ENCODE results near the gene CMSS1. TPM values are rescaled to one million over a fixed set of nuclear protein-coding genes. Genes with fewer than 3 reads are reported as not detected.

CMSS1 gene
- total and polyA plus RNA-seq, 4 experiments from 2014 or later, result 18.3 to 29.4 (median 21.9) TPM

GRCh38 chr3:100029052-100029451, 211.4 kb downstream of the CMSS1 start:
- Histone ChIP-seq H3K4me1 (ENCODE audit: insufficient read depth, low read length) (no peaks in the 10 kb centered on the region), H3K4me3 (ENCODE audit: low read length in 2 of 2) (no peak overlapping the region), H3K27me3 (ENCODE audit: insufficient read depth, low read length) (no peaks in the 10 kb centered on the region), H3K36me3 (ENCODE audit: insufficient read depth, low read length) (no peaks in the 10 kb centered on the region), H3K27ac (ENCODE audit: low read depth, low read length) (no peak overlapping the region), H3K9me3 (ENCODE audit: control insufficient read depth in 1 of 2, low read length in 2 of 2) (no peaks in the 10 kb centered on the region)
- H3K4me1 Mint-ChIP-seq, result no peaks in the 10 kb centered on the region
- ChIA-PET POLR2A (ENCODE audit: partially characterized antibody) (no interaction called here), CTCF (ENCODE audit: partially characterized antibody) (interaction anchor here (0.8 to 1.7 kb wide), 6 partner anchors 8 to 39 kb away, joined by 3 to 7 read pairs (median 4); no protein-coding TSS in a partner anchor)
- H3K4me3 Mint-ChIP-seq, result no peak overlapping the region
- peaks cover 2 to 6% of the 10 kb centered on the region in 2 donors for H3K36me3 Mint-ChIP-seq
- intact Hi-C loops (cut with micrococcal nuclease), result no loop called here
- H3K9me3 Mint-ChIP-seq, result peaks cover 0 to under 1% (median 0%) of the 10 kb centered on the region in 8 donors
- DNase-seq, result no peak
- no peaks in the 10 kb centered on the region for H3K27me3 Mint-ChIP-seq
- no peak overlapping the region for H3K27ac Mint-ChIP-seq

GRCh38 chr3:100029689-100030088, 212.0 kb downstream of the CMSS1 start:
- POLR2A ChIA-PET (ENCODE audit: partially characterized antibody), result no interaction called here

DNA sequence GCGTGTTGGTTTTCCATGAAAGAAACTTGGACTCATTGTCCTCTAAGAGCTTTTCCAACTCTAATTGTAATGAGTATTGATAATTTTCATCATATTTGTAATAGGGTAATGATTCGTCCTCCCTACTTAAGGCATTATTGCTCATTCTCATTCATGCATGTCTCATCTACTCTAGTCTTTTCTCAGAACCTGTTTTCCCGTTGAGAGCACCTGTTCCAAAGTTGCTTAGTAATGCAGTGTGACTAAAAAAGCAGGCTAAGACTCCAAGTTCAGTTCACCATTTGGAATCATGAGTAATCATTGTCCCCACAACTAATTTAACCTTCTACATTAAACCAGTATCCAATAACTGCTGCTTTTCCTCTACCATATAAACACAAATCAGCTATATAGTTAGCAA, 212.7 kb downstream of the CMSS1 start:
- no peak overlapping the region for H3K4me3 ChIP-seq (ENCODE audit: low read length in 2 of 2)
- no peak overlapping the region for H3K27ac ChIP-seq (ENCODE audit: low read depth, low read length)
- Mint-ChIP-seq H3K4me1 (no peaks in the 10 kb centered on the region), H3K9me3 (no peaks in the 10 kb centered on the region), H3K27ac (no peak overlapping the region), H3K4me3 (no peak overlapping the region), H3K36me3 (peaks cover 0 to 3% of the 10 kb centered on the region in 2 donors), H3K27me3 (no peaks in the 10 kb centered on the region)
- H3K27me3 ChIP-seq (ENCODE audit: insufficient read depth, low read length), result no peaks in the 10 kb centered on the region
- no peaks in the 10 kb centered on the region for H3K9me3 ChIP-seq (ENCODE audit: control insufficient read depth in 1 of 2, low read length in 2 of 2)
- H3K4me1 ChIP-seq (ENCODE audit: insufficient read depth, low read length), result no peaks in the 10 kb centered on the region
- intact Hi-C loops (cut with micrococcal nuclease), result no loop called here
- POLR2A ChIA-PET (ENCODE audit: partially characterized antibody), result no interaction called here
- CTCF ChIA-PET (ENCODE audit: partially characterized antibody), result interaction anchor here (1.6 kb wide), 1 partner anchor 10 kb away, joined by 7 read pairs; no protein-coding TSS in a partner anchor
- no peak for DNase-seq
- no peaks in the 10 kb centered on the region for H3K36me3 ChIP-seq (ENCODE audit: insufficient read depth, low read length)

More at GRCh38 chr3:100029689-100030088, 212.0 kb downstream of the CMSS1 start:
- CTCF ChIA-PET (ENCODE audit: partially characterized antibody), result interaction anchor here (0.8 to 1.7 kb wide), 6 partner anchors 9 to 39 kb away, joined by 3 to 7 read pairs (median 4); no protein-coding TSS in a partner anchor
- no peaks in the 10 kb centered on the region for H3K27me3 ChIP-seq (ENCODE audit: insufficient read depth, low read length)
- H3K36me3 ChIP-seq (ENCODE audit: insufficient read depth, low read length), result no peaks in the 10 kb centered on the region
- H3K27ac ChIP-seq (ENCODE audit: low read depth, low read length), result no peak overlapping the region
- Mint-ChIP-seq H3K4me3 (no peak overlapping the region), H3K36me3 (peaks cover 0 to 3% of the 10 kb centered on the region in 2 donors), H3K9me3 (no peaks in the 10 kb centered on the region), H3K27me3 (no peaks in the 10 kb centered on the region), H3K27ac (no peak overlapping the region), H3K4me1 (no peaks in the 10 kb centered on the region)
- no peak overlapping the region for H3K4me3 ChIP-seq (ENCODE audit: low read length in 2 of 2)
- intact Hi-C loops (cut with micrococcal nuclease), result no loop called here
- no peak for DNase-seq
- no peaks in the 10 kb centered on the region for H3K4me1 ChIP-seq (ENCODE audit: insufficient read depth, low read length)
- H3K9me3 ChIP-seq (ENCODE audit: control insufficient read depth in 1 of 2, low read length in 2 of 2), result no peaks in the 10 kb centered on the region

DNA sequence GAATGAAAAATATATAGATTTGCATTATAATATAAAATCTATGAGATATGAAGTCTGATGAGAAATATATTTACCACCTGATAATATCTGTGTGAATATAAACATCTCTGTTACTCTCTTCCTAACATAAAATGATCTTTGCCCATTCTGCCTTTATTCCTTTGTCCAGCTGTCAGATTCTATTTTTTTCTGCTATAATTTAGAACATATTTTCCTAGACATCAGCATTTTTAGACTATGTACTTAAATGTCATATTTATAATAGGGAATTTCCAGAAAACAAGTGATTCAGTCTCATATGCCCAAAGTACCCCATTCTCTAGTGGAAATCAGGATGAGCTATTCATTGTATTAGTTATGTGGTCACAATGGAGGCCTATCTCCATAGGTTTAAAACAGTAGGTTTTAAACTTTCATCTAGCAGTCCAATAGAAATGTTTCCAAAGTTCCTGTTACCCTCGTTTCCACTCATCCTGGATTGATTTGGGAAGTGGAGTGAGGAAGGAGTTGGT, 213.3 kb downstream of the CMSS1 start:
- Mint-ChIP-seq H3K27ac (no peak overlapping the region), H3K27me3 (no peaks in the 10 kb centered on the region)

GRCh38 chr3:100032243-100032642, 214.6 kb downstream of the CMSS1 start:
- no peak for DNase-seq
- no peaks in the 10 kb centered on the region for H3K36me3 ChIP-seq (ENCODE audit: insufficient read depth, low read length)
- ChIA-PET CTCF (ENCODE audit: partially characterized antibody) (no interaction called here), POLR2A (ENCODE audit: partially characterized antibody) (no interaction called here)
- intact Hi-C loops (cut with micrococcal nuclease), result no loop called here
- H3K36me3 Mint-ChIP-seq, result peaks cover 0 to 3% of the 10 kb centered on the region in 2 donors
- H3K27me3 Mint-ChIP-seq, result no peaks in the 10 kb centered on the region
- no peak overlapping the region for H3K27ac Mint-ChIP-seq
- no peaks in the 10 kb centered on the region for H3K9me3 Mint-ChIP-seq
- no peaks in the 10 kb centered on the region for H3K27me3 ChIP-seq (ENCODE audit: insufficient read depth, low read length)
- no peak overlapping the region for H3K4me3 ChIP-seq (ENCODE audit: low read length in 2 of 2)
- no peaks in the 10 kb centered on the region for H3K9me3 ChIP-seq (ENCODE audit: control insufficient read depth in 1 of 2, low read length in 2 of 2)
- H3K4me3 Mint-ChIP-seq, result no peak overlapping the region
- no peaks in the 10 kb centered on the region for H3K4me1 Mint-ChIP-seq
- no peaks in the 10 kb centered on the region for H3K4me1 ChIP-seq (ENCODE audit: insufficient read depth, low read length)
- no peak overlapping the region for H3K27ac ChIP-seq (ENCODE audit: low read depth, low read length)

More for the DNA sequence above, 213.3 kb downstream of the CMSS1 start:
- no peak for DNase-seq
- Mint-ChIP-seq H3K4me3 (no peak overlapping the region), H3K9me3 (no peaks in the 10 kb centered on the region), H3K4me1 (no peaks in the 10 kb centered on the region), H3K36me3 (peaks cover 0 to 3% of the 10 kb centered on the region in 2 donors)
- Histone ChIP-seq H3K9me3 (ENCODE audit: control insufficient read depth in 1 of 2, low read length in 2 of 2) (no peaks in the 10 kb centered on the region), H3K36me3 (ENCODE audit: insufficient read depth, low read length) (no peaks in the 10 kb centered on the region), H3K27ac (ENCODE audit: low read depth, low read length) (no peak overlapping the region), H3K4me3 (ENCODE audit: low read length in 2 of 2) (no peak overlapping the region), H3K4me1 (ENCODE audit: insufficient read depth, low read length) (no peaks in the 10 kb centered on the region), H3K27me3 (ENCODE audit: insufficient read depth, low read length) (no peaks in the 10 kb centered on the region)
- ChIA-PET CTCF (ENCODE audit: partially characterized antibody) (no interaction called here), POLR2A (ENCODE audit: partially characterized antibody) (no interaction called here)
- intact Hi-C loops (cut with micrococcal nuclease), result no loop called here

DNA sequence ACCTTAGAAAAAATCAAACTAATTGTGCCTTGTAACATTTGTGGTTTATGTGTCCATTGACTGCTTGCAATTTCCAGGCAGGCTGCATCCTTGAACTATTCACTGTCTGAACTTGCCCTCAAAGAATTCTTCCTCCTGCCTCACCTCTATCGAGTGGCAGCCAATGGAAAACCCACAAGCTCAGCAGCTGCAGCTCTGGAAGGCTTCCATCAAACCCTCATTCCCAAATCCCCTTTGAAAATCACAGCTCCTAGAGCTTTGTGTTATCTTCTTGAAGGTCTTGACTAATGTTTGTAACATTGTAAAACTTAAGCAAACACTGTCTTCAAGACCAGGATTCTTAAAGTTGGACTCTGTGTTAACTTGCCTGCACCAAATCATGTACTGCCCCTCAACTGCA, 215.5 kb downstream of the CMSS1 start:
- H3K4me3 ChIP-seq (ENCODE audit: low read length in 2 of 2), result no peak overlapping the region
- no peaks in the 10 kb centered on the region for H3K9me3 ChIP-seq (ENCODE audit: control insufficient read depth in 1 of 2, low read length in 2 of 2)
- no peak overlapping the region for H3K27ac ChIP-seq (ENCODE audit: low read depth, low read length)
- Mint-ChIP-seq H3K36me3 (peaks cover 0 to 3% of the 10 kb centered on the region in 2 donors), H3K9me3 (no peaks in the 10 kb centered on the region), H3K27ac (no peak overlapping the region), H3K4me1 (no peaks in the 10 kb centered on the region), H3K4me3 (no peak overlapping the region), H3K27me3 (no peaks in the 10 kb centered on the region)
- ChIA-PET POLR2A (ENCODE audit: partially characterized antibody) (no interaction called here), CTCF (ENCODE audit: partially characterized antibody) (no interaction called here)
- no peaks in the 10 kb centered on the region for H3K4me1 ChIP-seq (ENCODE audit: insufficient read depth, low read length)
- DNase-seq, result no peak
- no peaks in the 10 kb centered on the region for H3K36me3 ChIP-seq (ENCODE audit: insufficient read depth, low read length)
- no peaks in the 10 kb centered on the region for H3K27me3 ChIP-seq (ENCODE audit: insufficient read depth, low read length)
- intact Hi-C loops (cut with micrococcal nuclease), result no loop called here

- H3K27ac ChIP-seq (ENCODE audit: low read depth, low read length), result no peak overlapping the region
- H3K36me3 ChIP-seq (ENCODE audit: insufficient read depth, low read length), result no peaks in the 10 kb centered on the region
- Mint-ChIP-seq H3K4me1 (no peaks in the 10 kb centered on the region), H3K4me3 (no peak overlapping the region), H3K27ac (no peak overlapping the region), H3K27me3 (no peaks in the 10 kb centered on the region), H3K36me3 (peaks cover 0 to 3% of the 10 kb centered on the region in 2 donors), H3K9me3 (no peaks in the 10 kb centered on the region)
- H3K9me3 ChIP-seq (ENCODE audit: control insufficient read depth in 1 of 2, low read length in 2 of 2), result no peaks in the 10 kb centered on the region
- H3K4me3 ChIP-seq (ENCODE audit: low read length in 2 of 2), result no peak overlapping the region
- no peaks in the 10 kb centered on the region for H3K4me1 ChIP-seq (ENCODE audit: insufficient read depth, low read length)
- CTCF ChIA-PET (ENCODE audit: partially characterized antibody), result no interaction called here
- H3K27me3 ChIP-seq (ENCODE audit: insufficient read depth, low read length), result no peaks in the 10 kb centered on the region
- no peak for DNase-seq
- intact Hi-C loops (cut with micrococcal nuclease), result no loop called here
- POLR2A ChIA-PET (ENCODE audit: partially characterized antibody), result no interaction called here
These were observed 216.3 kb downstream of the CMSS1 start for GRCh38 chr3:100033903-100034471.

Data from CD4-positive, alpha-beta memory T cell (primary cell).